GM19240 (cell line): ENCODE data around the gene DACT2.

Experiments
- DNase-seq: peaks from one replicate; pipeline ENCODE4 v3.0.0; 2011; ENCODE audit warnings: low spot score; ENCODE audit not compliant: insufficient read length

The DACT2 gene

DNA sequence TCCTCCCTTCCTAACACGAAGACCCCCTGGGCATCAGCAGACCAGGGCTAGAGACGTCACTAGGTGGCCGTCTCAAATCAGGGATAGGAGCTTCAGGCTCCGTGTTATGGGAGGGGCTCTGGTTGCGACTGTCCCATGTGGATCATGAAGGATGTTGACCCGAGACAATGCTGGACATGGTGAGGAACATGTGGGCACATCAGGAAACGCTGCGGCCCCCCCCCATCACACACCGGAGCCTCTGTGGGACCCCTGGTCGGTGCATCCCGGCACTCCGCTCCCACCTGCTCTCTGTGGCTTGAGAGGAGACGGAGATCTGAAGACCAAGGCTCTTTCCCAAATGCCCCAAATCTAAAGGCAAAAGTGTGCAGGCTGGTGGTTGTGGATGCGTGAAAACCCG is 54.2 kb downstream of the DACT2 start:
- no peak for DNase-seq

DNA sequence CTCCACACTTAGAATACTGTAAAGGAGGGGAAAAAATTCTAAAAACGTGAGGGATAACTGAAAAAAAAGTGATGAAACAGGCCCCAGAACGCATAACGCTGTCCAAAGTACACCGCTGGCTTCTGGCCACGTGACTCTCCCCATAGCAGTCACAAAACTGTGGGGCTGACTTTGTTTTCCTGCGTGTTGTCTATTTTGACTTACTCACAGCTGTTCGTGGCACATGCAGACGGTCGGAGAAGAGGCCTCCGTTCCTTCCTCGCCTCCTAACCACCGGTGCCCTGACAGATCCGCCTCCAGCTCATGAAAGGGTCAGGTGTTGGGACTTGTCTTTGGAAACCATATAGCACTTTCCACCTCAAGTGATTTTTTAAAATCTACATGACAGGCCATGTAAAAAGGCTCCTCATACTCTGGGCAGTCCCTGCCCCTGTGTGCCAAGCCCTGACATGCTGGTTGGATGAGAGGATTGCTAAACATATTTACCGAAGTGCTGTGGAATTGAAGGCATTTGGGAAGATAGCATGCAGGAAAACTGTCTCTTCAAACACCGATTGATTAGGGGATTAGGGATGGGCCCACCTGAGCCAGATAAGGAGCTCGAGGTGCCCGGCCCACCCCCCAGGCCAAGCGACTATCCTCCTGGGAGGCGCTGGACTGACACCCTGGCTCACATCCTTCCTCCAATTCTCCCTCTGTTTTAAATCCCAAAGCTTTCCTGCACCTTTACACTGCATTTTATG is 54.8 kb downstream of the DACT2 start:
- no peak for DNase-seq

GRCh38 chr6:168263351-168263905 is 56.1 kb downstream of the DACT2 start:
- no peak for DNase-seq

DNA sequence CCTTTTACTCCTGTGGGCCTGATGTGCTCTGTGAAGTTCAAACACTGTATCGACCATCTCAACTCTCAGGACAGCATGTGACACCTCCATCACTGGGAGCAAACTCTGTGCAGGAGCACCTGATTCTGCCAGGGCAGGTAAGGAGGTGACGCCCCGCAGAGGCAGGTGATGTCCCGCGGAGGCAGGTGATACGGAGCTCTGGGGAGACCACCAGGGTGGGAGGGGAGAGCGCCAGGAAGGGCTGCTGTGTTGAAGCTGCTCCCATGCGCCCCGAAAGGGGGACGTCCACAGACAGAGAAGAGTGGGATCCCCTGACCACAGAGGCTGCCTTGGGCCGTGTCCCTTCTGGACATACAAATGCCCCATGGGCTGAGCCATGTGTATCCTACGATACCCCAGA is 58.3 kb downstream of the DACT2 start:
- no peak for DNase-seq

- DNase-seq = no peak
Measured at GRCh38 chr6:168260420-168260987, 59.1 kb downstream of the DACT2 start.

GRCh38 chr6:168258795-168259194 is 60.8 kb downstream of the DACT2 start:
- no peak for DNase-seq

- no peak for DNase-seq
Measured at GRCh38 chr6:168256940-168257339, 62.6 kb downstream of the DACT2 start.
